DND-41 (cell line): ENCODE results near the gene ELP6.

Experiments used
- ATAC-seq: fragments of 200-7000 bp; cut with Tn5 transposase; 3 replicates; pipeline ENCODE4 v1.9.1; 2021; ENCODE audit warnings: low read depth; ENCODE audit not compliant: insufficient read depth
- DNase-seq: peaks from one replicate; pipeline ENCODE4 v3.0.0-alpha.2; 2020
- H2AFZ ChIP-seq: 2 replicates; pipeline ENCODE4 v1.6.0; 2012; ENCODE audit warnings: low read depth, low read length
- H3K27ac ChIP-seq: 2 replicates; pipeline ENCODE4 v1.5.1; 2012; ENCODE audit warnings: low read length, inconsistent platforms
- H3K27me3 ChIP-seq: fragments of 200-600 bp; sonication (generic); 2 replicates; pipeline ENCODE4 v1.6.0; 2012; ENCODE audit warnings: low read length, mild to moderate bottlenecking, inconsistent platforms; ENCODE audit not compliant: insufficient read depth, poor library complexity
- H3K36me3 ChIP-seq: 2 replicates; pipeline ENCODE4 v1.5.1; 2012; ENCODE audit warnings: low read length, inconsistent platforms; ENCODE audit not compliant: insufficient read depth
- H3K4me1 ChIP-seq: 2 replicates; pipeline ENCODE4 v1.5.1; 2012; ENCODE audit warnings: mild to moderate bottlenecking, low read length; ENCODE audit not compliant: insufficient read depth
- H3K4me2 ChIP-seq: 2 replicates; pipeline ENCODE4 v1.6.0; 2012; ENCODE audit warnings: mild to moderate bottlenecking, moderate library complexity, low read length, inconsistent platforms; ENCODE audit not compliant: insufficient read depth
- H3K4me3 ChIP-seq, 2 experiments: fragments of 200-600 bp in 1 of 2; shearing (Covaris generic) in 1 of 2; 2 replicates each; pipeline ENCODE4 v1.5.1; 2012 to 2016; ENCODE audit warnings: inconsistent platforms in 2 of 2, low read length in 2 of 2, mild to moderate bottlenecking in 2 of 2, low read depth in 1 of 2, moderate library complexity in 1 of 2
- H3K79me2 ChIP-seq: 2 replicates; pipeline ENCODE4 v1.6.0; 2012; ENCODE audit warnings: low read length, inconsistent platforms; ENCODE audit not compliant: insufficient read depth
- H3K9ac ChIP-seq: 2 replicates; pipeline ENCODE4 v1.6.0; 2012; ENCODE audit warnings: low read depth, mild to moderate bottlenecking, inconsistent platforms, low read length, moderate library complexity
- H3K9me3 ChIP-seq: 2 replicates; pipeline ENCODE4 v1.5.1; 2012; ENCODE audit warnings: low read length, moderate library complexity, mild to moderate bottlenecking, inconsistent platforms; ENCODE audit not compliant: insufficient read depth, severe bottlenecking
- H4K20me1 ChIP-seq: 2 replicates; pipeline ENCODE4 v1.6.0; 2012; ENCODE audit warnings: low read length; ENCODE audit not compliant: insufficient read depth
- EZH2 ChIP-seq: IDR thresholded peaks from 3 replicates; pipeline ENCODE4 v1.6.1; 2012; ENCODE audit warnings: borderline replicate concordance, low read depth, mild to moderate bottlenecking, moderate library complexity, low read length, inconsistent platforms; ENCODE audit not compliant: severe bottlenecking
- TF ChIP-seq, protein P1 (sequence below): IDR thresholded peaks from 2 replicates; pipeline ENCODE4 v1.5.1; 2012; ENCODE audit warnings: borderline replicate concordance, low read length, moderate library complexity, mild to moderate bottlenecking; ENCODE audit not compliant: poor library complexity, severe bottlenecking; ENCODE audit errors: extremely low read depth

The ELP6 gene

DNA sequence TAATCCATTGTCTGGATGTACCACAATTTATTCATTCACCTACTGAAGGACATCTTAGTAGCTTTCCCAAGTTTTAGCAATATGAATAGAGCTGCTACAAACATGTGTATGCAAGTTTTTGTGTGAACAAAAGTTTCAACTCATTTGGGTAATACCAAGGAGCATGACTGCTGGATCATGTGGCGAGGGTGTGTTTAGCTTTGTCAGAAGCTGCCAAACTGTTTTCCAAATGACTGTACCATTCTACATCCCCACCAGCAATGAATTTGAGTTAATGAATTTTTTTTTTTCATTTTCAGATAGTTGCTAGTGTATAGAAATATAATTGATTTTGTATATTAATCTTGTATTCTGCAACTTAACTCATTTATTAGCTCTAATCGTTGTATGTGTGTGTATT, 20.0 kb upstream of the ELP6 start:
- H3K79me2 ChIP-seq: no peaks in the 10 kb centered on the region
- no peak overlapping the region for H3K4me3 ChIP-seq
- no peak overlapping the region for H3K4me2 ChIP-seq
- ATAC-seq (no peak), DNase-seq (no peak)
- no peaks in the 10 kb centered on the region for H3K9me3 ChIP-seq
- TF ChIP-seq, protein P1, sequence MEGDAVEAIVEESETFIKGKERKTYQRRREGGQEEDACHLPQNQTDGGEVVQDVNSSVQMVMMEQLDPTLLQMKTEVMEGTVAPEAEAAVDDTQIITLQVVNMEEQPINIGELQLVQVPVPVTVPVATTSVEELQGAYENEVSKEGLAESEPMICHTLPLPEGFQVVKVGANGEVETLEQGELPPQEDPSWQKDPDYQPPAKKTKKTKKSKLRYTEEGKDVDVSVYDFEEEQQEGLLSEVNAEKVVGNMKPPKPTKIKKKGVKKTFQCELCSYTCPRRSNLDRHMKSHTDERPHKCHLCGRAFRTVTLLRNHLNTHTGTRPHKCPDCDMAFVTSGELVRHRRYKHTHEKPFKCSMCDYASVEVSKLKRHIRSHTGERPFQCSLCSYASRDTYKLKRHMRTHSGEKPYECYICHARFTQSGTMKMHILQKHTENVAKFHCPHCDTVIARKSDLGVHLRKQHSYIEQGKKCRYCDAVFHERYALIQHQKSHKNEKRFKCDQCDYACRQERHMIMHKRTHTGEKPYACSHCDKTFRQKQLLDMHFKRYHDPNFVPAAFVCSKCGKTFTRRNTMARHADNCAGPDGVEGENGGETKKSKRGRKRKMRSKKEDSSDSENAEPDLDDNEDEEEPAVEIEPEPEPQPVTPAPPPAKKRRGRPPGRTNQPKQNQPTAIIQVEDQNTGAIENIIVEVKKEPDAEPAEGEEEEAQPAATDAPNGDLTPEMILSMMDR: no peak
- TF ChIP-seq EZH2: no peak
- no peaks in the 10 kb centered on the region for H3K36me3 ChIP-seq
- H3K9ac ChIP-seq: no peak overlapping the region
- no peak overlapping the region for H3K27ac ChIP-seq
- H2AFZ ChIP-seq: no peak overlapping the region
- H4K20me1 ChIP-seq: no peaks in the 10 kb centered on the region
- H3K4me1 ChIP-seq: no peaks in the 10 kb centered on the region
- H3K27me3 ChIP-seq: no peaks in the 10 kb centered on the region

DNA sequence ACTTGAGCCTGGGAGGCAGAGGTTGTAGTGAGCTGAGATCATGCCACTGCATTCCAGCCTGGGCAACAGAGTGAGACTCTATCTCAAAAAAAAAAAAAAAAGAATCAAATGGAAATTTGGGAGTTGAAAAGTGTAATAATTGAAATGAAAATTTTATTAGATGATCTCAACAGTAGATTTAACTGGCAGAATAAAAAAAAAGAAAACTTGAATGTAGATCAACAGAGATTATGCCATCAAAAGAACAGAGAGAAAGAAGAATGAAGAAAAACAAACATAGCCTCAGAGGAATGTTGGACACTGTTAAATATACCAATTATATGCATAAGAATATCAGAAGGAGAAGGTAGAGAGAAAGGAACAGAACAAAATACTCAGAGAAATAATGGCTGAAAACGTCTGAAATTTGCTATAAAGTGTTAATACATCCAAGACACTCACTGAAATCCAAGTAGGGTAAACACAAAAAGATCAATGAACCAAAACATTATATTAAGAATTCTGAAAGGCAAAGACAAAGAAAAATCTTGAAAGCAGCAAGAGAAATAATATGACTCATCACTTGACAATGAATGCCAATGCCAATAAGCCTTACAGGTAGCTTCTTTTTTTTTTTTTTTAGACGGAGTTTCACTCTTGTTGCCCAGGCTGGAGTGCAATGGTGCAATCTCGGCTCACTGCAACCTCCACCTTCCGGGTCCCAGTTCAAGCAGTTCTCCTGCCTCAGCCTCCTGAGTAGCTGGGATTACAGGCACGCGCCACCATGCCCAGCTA, 14.6 kb upstream of the ELP6 start:
- no peak for DNase-seq
- no peaks in the 10 kb centered on the region for H3K79me2 ChIP-seq
- no peaks in the 10 kb centered on the region for H3K4me1 ChIP-seq
- no peaks in the 10 kb centered on the region for H3K27me3 ChIP-seq
- H3K36me3 ChIP-seq: no peaks in the 10 kb centered on the region
- H3K27ac ChIP-seq: no peak overlapping the region
- TF ChIP-seq, protein P1: no peak
- TF ChIP-seq EZH2: no peak
- no peak for ATAC-seq
- H3K9ac ChIP-seq: no peak overlapping the region
- no peaks in the 10 kb centered on the region for H4K20me1 ChIP-seq
- H2AFZ ChIP-seq: no peak overlapping the region
- no peaks in the 10 kb centered on the region for H3K9me3 ChIP-seq
- no peak overlapping the region for H3K4me2 ChIP-seq
- H3K4me3 ChIP-seq: no peak overlapping the region

DNA sequence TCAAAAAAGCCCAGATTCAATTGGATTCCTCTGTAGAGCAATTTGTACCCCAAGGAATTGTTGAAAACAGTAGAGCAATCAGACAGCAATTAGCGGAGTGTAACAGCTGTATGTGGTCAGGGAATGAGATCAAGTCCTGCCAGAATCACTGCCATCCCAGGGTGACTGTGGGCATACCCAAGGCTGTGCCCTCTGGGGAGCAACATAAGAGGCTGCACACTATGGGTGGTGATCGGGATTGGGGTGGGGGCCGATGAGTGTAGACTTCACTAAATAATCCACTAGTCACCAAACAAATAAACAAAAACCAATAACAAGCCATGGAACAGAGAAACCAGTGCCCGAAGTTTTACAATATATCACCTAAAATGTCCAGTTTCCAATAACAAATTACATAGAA, 12.1 kb upstream of the ELP6 start:
- TF ChIP-seq, protein P1: no peak
- H3K9ac ChIP-seq: no peak overlapping the region

More for the DNA sequence above, 12.1 kb upstream of the ELP6 start:
- Histone ChIP-seq H2AFZ (no peak overlapping the region), H3K4me3 (no peak overlapping the region), H3K4me1 (peaks cover 8% of the 10 kb centered on the region), H3K9me3 (no peaks in the 10 kb centered on the region), H3K36me3 (no peaks in the 10 kb centered on the region), H3K4me2 (no peak overlapping the region), H3K27me3 (no peaks in the 10 kb centered on the region), H3K79me2 (no peaks in the 10 kb centered on the region), H3K27ac (no peak overlapping the region), H4K20me1 (no peaks in the 10 kb centered on the region)
- ATAC-seq: no peak
- DNase-seq: no peak
